Measurements from ENCODE around the gene ANKS6.

Gene ANKS6

DNA sequence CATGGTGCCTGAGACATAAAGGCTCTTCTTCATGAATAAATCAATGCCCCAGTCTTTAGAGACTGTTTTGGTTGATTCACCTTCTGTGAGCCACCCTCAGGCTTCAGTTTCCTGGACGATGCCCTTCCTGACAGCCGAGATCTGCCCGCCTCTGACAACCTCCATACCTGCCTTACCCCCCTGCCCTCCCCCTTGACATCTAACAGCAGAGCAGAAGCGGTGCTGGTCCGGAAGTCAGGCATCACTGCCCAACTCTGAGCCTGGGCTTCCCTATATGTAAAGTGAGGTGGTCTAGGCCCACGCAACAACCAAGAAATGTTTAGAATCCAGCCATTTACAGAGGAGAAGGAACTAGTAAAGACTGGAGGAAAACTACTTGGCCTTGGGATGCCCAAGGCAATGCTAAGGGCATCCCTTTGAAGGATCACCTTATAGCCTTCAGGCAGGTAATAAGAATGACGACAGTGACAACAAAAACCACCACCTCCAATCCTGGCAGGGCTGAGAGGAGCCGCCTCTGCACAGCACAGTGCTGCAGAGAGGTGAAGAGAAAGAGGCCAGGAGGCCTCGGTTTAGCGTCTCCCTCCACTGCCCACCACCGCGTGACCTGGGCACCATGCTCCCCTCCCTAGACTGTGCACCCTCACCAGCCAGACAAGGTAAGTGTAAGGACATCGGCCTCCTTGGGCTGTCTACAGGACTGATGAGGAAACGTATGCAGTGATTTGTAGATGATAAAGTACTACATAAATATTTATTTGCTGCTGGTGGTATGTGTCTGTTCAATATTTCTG lies 52.3 kb downstream of the ANKS6 start:
- H3K4me3 ChIP-seq (ENCODE audit: control insufficient read depth, low read depth, low read length): no peak overlapping the region
- TF ChIP-seq, protein P1, sequence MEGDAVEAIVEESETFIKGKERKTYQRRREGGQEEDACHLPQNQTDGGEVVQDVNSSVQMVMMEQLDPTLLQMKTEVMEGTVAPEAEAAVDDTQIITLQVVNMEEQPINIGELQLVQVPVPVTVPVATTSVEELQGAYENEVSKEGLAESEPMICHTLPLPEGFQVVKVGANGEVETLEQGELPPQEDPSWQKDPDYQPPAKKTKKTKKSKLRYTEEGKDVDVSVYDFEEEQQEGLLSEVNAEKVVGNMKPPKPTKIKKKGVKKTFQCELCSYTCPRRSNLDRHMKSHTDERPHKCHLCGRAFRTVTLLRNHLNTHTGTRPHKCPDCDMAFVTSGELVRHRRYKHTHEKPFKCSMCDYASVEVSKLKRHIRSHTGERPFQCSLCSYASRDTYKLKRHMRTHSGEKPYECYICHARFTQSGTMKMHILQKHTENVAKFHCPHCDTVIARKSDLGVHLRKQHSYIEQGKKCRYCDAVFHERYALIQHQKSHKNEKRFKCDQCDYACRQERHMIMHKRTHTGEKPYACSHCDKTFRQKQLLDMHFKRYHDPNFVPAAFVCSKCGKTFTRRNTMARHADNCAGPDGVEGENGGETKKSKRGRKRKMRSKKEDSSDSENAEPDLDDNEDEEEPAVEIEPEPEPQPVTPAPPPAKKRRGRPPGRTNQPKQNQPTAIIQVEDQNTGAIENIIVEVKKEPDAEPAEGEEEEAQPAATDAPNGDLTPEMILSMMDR (IDR thresholded peaks at IDR 0.05; ENCODE audit: control insufficient read depth, insufficient read depth, low read depth, low read length, missing control alignments): no peak
- DNase-seq (ENCODE audit: low read depth): no peak

DNA sequence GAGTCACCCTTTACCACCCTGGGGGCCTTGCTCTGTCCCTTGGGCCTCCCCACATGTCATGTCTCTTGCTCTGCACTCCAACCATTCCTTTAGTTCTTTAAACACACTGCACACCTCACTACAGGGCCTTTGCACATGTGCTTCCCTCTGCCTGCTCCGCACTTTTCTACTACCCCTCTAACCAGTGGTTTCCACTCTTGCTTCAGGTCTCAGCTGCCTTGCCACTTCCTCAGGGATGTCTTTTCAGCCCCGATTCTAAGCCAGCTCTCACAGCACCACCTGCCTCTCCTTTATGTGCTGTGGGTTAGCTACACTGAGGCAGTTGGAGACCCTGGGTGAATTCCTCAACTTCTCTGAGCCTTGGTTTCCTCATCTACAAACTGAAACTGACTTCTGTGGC lies 53.0 kb downstream of the ANKS6 start:
- DNase-seq (ENCODE audit: low read depth): no peak
- H3K4me3 ChIP-seq (ENCODE audit: control insufficient read depth, low read depth, low read length): no peak overlapping the region
- TF ChIP-seq, protein P1 (IDR thresholded peaks at IDR 0.05; ENCODE audit: control insufficient read depth, insufficient read depth, low read depth, low read length, missing control alignments): no peak

DNA sequence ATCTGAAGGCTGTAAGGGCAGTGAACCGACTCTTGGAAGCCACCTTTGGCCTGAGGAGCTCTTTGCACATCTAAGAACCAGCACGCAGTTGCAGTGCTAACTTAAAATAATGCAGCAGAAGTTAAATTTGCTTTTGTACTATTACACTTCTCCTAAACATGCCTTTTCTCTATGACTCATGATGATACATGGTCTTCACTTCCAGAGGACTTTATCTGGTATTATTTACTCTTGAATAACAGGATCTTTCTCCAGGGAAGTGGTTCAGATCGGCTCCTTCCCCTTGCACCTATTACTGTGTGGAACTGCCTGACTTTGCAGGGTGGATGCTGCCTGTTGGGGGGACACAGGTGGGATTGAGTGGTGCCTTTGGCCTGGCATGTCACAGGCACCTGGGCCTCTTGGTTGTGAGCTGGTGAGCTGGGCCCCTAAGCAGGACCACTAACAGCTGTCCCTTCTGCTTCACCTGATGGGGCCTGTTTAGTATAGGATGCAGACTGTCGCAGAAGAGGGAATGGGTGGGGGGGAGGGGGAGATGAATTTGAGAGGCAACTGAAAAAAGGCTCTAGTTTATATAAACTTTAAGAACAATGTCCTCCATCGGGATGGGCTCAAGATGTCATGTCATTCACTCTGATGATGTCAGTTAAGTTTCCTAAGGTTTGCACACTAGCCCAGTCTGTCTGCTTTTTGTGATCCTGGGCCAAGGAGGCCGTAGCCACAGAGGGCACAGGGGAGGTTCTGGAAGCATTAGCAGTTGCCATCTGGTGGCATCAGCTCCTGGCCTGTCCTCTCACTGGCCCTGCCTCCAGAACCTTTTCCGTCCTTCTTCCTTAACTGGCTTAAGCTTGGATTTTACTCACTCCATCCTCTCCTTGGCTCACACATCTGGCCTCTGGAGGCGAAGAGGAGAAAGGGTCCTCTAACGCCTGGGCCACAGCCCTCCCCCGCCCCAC lies 53.8 kb downstream of the ANKS6 start:
- TF ChIP-seq, protein P1 (IDR thresholded peaks at IDR 0.05; ENCODE audit: control insufficient read depth, insufficient read depth, low read depth, low read length, missing control alignments): no peak
- no peak overlapping the region for H3K4me3 ChIP-seq (ENCODE audit: control insufficient read depth, low read depth, low read length)
- DNase-seq (ENCODE audit: low read depth): peak; percentile 10

DNA sequence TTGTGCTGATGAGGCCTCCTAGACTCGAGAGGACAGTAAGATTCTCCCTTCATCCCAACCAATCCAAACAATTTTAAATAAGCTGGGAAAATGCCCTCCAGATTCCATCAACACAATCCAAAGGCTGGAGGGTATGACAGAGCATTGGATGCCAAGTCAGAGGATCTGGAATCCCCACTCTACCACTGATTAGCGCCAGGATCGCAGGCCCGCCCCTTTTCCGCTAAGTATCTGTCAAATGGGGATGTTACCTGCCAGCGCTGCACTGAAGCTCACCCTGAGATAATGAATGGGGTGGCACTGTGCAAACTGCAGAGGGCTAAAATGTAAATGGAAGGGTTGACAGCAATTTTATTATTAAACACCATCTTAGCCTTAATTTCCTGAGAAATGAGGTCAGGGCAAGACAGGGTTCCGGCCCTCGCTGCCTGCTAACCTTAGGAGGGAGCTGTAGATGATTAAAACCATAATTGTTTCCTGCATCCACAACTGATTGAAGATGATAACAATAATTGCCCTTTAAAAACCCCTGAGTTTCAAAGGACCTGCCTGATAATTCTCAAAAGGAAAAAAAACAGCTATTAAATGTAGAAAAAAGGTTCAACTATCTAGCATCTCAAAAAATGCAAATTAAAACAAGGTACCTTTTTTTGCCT lies 56.0 kb downstream of the ANKS6 start:
- no peak for DNase-seq (ENCODE audit: low read depth)
- TF ChIP-seq, protein P1 (IDR thresholded peaks at IDR 0.05; ENCODE audit: control insufficient read depth, insufficient read depth, low read depth, low read length, missing control alignments): no peak
- no peak overlapping the region for H3K4me3 ChIP-seq (ENCODE audit: control insufficient read depth, low read depth, low read length)

DNA sequence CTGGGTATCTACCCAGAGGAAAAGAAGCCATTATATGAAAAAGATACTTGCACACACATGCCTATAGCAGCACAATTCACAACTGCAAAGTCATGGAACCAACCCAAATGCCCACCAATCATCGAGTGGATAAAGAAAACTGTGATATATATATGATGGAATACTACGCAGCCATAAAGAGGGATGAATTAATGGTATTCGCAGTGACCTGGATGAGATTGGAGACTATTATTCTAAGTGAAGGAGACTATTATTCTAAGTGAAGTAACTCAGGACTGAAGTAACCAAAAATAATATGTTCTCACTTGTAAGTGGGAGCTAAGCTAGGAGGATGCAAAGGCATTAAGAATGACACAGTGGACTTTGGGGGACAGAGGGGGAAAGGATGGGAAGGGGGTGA lies 57.6 kb downstream of the ANKS6 start:
- no peak overlapping the region for H3K4me3 ChIP-seq (ENCODE audit: control insufficient read depth, low read depth, low read length)
- TF ChIP-seq, protein P1 (IDR thresholded peaks at IDR 0.05; ENCODE audit: control insufficient read depth, insufficient read depth, low read depth, low read length, missing control alignments): no peak
- DNase-seq (ENCODE audit: low read depth): no peak

DNA sequence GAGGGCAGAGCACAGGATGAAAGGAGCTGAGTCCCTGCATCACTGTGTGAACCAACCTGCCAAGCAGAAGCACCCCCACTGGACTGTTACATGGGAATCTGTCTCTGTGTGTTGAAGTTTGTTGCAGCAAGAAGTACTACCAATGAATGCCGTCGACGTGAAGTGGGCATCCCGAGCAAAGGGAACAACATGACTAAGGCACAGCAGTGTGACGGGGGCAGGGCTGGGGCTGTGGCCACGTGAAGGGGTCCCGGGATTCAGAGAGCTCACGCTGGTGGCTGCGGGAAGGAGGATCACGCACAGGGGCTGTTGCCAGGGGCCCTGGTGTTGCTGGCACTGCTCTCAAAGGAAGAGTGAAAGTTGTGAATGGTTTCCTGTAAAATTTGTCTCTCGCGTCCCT lies 60.1 kb downstream of the ANKS6 start:
- TF ChIP-seq, protein P1 (IDR thresholded peaks at IDR 0.05; ENCODE audit: control insufficient read depth, insufficient read depth, low read depth, low read length, missing control alignments): no peak
- H3K4me3 ChIP-seq (ENCODE audit: control insufficient read depth, low read depth, low read length): no peak overlapping the region
- no peak for DNase-seq (ENCODE audit: low read depth)

Data from AG09309 (cell line).